RWPE1 (cell line): ENCODE data around the gene GPR162.

Source experiments
- CTCF ChIA-PET: fragments of 350-600 bp; sonication (Branson Sonifier 250); formaldehyde crosslinking; extraction: SDS; loops from one replicate; lab custom pipeline; 2021; lab: Yijun Ruan, JAX
- POLR2A ChIA-PET: fragments of 400-600 bp; formaldehyde crosslinking; extraction: SDS; loops from one replicate; lab custom pipeline; 2020; ENCODE audit warnings: antibody characterized with exemption; ENCODE audit not compliant: low non-redundant PET; lab: Yijun Ruan, JAX
- DNase-seq: peaks from one replicate; pipeline ENCODE4 v3.0.0; 2012; ENCODE audit warnings: low spot score
- H3K27ac ChIP-seq: fragments of 450-650 bp; 2 replicates; pipeline ENCODE4 v1.5.1; 2017
- CTCF ChIP-seq: fragments of 450-650 bp; conservative IDR thresholded peaks from 2 replicates; pipeline ENCODE4 v1.5.1; 2017; ENCODE audit warnings: low read depth, mild to moderate bottlenecking

GPR162 gene

GRCh38 chr12:6852651-6853354 is 31.2 kb downstream of the GPR162 start:
- ChIA-PET POLR2A (interaction anchor here (0.6 to 2.6 kb wide), 7 partner anchors 12 to 128 kb away, joined by 3 to 13 read pairs (median 3); partner anchors contain the start of genes GNB3, MLF2 and TPI1), CTCF (interaction anchor here (0.6 to 1.6 kb wide), 4 partner anchors 15 to 28 kb away, joined by 3 to 7 read pairs (median 4); no protein-coding TSS in a partner anchor)
- H3K27ac ChIP-seq = peak overlapping the region; percentile 85
- peak; percentile 55 for DNase-seq
- no peak for TF ChIP-seq CTCF

GRCh38 chr12:6853626-6854025 is 32.0 kb downstream of the GPR162 start:
- CTCF ChIA-PET = interaction anchor here (1.6 kb wide), 1 partner anchor 16 kb away, joined by 7 read pairs; no protein-coding TSS in a partner anchor

GRCh38 chr12:6854036-6854435 is 32.4 kb downstream of the GPR162 start:
- ChIA-PET CTCF (interaction anchor here (0.6 to 1.3 kb wide), 3 partner anchors 11 to 193 kb away, joined by 3 to 6 read pairs (median 4); no protein-coding TSS in a partner anchor), POLR2A (no interaction called here)
- H3K27ac ChIP-seq = peak overlapping the region; percentile 37
- TF ChIP-seq CTCF = no peak
- DNase-seq = no peak

More at GRCh38 chr12:6853626-6854025, 32.0 kb downstream of the GPR162 start:
- POLR2A ChIA-PET = interaction anchor here (2.6 kb wide), 1 partner anchor 14 kb away, joined by 13 read pairs; the partner anchor contains the start of gene TPI1
- no peak for TF ChIP-seq CTCF
- DNase-seq = no peak
- H3K27ac ChIP-seq = peak overlapping the region; percentile 85

- DNase-seq = no peak
- POLR2A ChIA-PET = no interaction called here
- H3K27ac ChIP-seq = no peak overlapping the region
- CTCF ChIA-PET = interaction anchor here (1.3 kb wide), 1 partner anchor 14 kb away, joined by 6 read pairs; no protein-coding TSS in a partner anchor
- TF ChIP-seq CTCF = no peak
These were observed 33.7 kb downstream of the GPR162 start for GRCh38 chr12:6855322-6855721.

GRCh38 chr12:6858799-6859198 is 37.2 kb downstream of the GPR162 start:
- no peak for DNase-seq
- TF ChIP-seq CTCF = no peak
- ChIA-PET CTCF (interaction anchor here (0.6 kb wide), 1 partner anchor 212 kb away, joined by 3 read pairs; no protein-coding TSS in a partner anchor), POLR2A (no interaction called here)
- no peak overlapping the region for H3K27ac ChIP-seq

- DNase-seq = no peak
- CTCF ChIA-PET = no interaction called here
These were observed 38.5 kb downstream of the GPR162 start for GRCh38 chr12:6860116-6860515.

More at GRCh38 chr12:6860116-6860515, 38.5 kb downstream of the GPR162 start:
- H3K27ac ChIP-seq = no peak overlapping the region
- POLR2A ChIA-PET = no interaction called here
- TF ChIP-seq CTCF = no peak
